Measurements from ENCODE around the gene MAP1S.

DNA sequence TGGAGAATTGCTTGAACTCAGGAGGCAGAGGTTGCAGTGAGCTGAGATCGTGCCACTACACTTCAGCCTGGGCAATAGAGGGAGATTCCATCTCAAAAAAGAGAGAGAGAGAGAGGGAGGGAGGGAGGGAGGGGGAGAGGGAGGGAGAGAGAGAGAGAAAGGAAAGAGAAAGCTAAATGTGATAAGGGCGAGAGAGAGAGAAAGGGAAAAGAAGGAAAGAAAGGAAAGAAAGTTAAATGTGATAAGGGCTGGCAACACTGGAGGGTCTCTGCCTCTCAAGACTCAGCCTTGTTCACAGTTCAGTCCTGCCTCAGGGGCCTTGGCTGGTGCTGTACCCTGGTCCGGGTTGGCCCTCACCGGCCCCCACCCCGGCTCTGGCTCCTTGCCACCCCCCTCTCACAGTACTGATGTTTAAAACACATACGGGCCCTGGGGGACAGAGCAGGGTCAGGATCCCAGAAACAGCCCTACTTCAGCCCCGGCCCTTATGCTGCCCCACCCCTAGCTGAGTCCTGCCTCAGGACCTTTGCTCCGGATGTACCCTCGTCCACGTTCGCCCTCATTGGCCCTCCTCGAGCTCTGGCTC is 3.5 kb downstream of the MAP1S start:
- TF ChIP-seq CTCF (IDR thresholded peaks at IDR 0.05; ENCODE audit: borderline replicate concordance, extremely low read depth, low read length, poor library complexity, severe bottlenecking) (no peak), EZH2 (IDR thresholded peaks at IDR 0.05; ENCODE audit: borderline replicate concordance, low read depth, low read length, severe bottlenecking) (no peak)

Measured in DND-41 (cell line).